GM12878 (cell line): ENCODE measurements around the gene BICC1.

ENCODE experiments used
- BACH1 ChIP-seq: fragments of 450-650 bp; IDR thresholded peaks from 2 replicates; pipeline ENCODE4 v1.6.1; 2017; ENCODE audit warnings: mild to moderate bottlenecking, borderline replicate concordance
- KAT2A ChIP-seq: conservative IDR thresholded peaks from 2 replicates; pipeline ENCODE4 v1.6.1; 2011; ENCODE audit warnings: low read depth, low read length; ENCODE audit not compliant: control insufficient read depth
- POLR2A ChIP-seq: IDR thresholded peaks from 2 replicates; pipeline ENCODE4 v1.6.1; 2011; ENCODE audit warnings: low read depth, mild to moderate bottlenecking, low read length
- POLR2AphosphoS5 ChIP-seq: IDR thresholded peaks from 2 replicates; pipeline ENCODE4 v1.6.1; 2011; ENCODE audit warnings: mild to moderate bottlenecking, low read length, inconsistent platforms
- SREBF2 ChIP-seq: IDR thresholded peaks from 2 replicates; pipeline ENCODE4 v1.6.1; 2012; ENCODE audit warnings: mild to moderate bottlenecking, low read length
- SRF ChIP-seq, 2 experiments: IDR thresholded peaks; 2 replicates each; pipeline ENCODE4 v1.6.1; 2011; ENCODE audit warnings: low read depth in 2 of 2, low read length in 2 of 2, mild to moderate bottlenecking in 1 of 2, moderate library complexity in 1 of 2
- TBL1XR1 ChIP-seq: IDR thresholded peaks from 2 replicates; pipeline ENCODE4 v1.6.1; 2012; ENCODE audit warnings: low read depth, low read length, improper control_type of control experiment
- TCF7 ChIP-seq: IDR thresholded peaks from 2 replicates; pipeline ENCODE4 v1.6.1; 2014; ENCODE audit warnings: antibody characterized with exemption, borderline replicate concordance
- YY1 ChIP-seq: IDR thresholded peaks from 2 replicates; pipeline ENCODE4 v1.6.1; 2011; ENCODE audit warnings: low read depth, mild to moderate bottlenecking, low read length
- TF ChIP-seq, protein P1 (sequence below), 3 experiments: IDR thresholded peaks in 2 of 3; conservative IDR thresholded peaks in 1 of 3; 2 replicates each; pipeline ENCODE4 v1.5.1; 2011; ENCODE audit warnings: low read depth in 3 of 3, low read length in 3 of 3, mild to moderate bottlenecking in 3 of 3, control low read depth in 2 of 3, moderate library complexity in 2 of 3, inconsistent platforms in 1 of 3, mixed read lengths in 1 of 3; ENCODE audit not compliant: control insufficient read depth in 2 of 3, insufficient read depth in 1 of 3; ENCODE audit errors: extremely low read depth in 1 of 3
- TF ChIP-seq, protein P2 (sequence below): fragments of 450-650 bp; IDR thresholded peaks from 2 replicates; pipeline ENCODE4 v1.6.1; 2017; ENCODE audit warnings: borderline replicate concordance
- TF ChIP-seq, protein P3 (sequence below): IDR thresholded peaks from 2 replicates; pipeline ENCODE4 v1.6.1; 2012; ENCODE audit warnings: mild to moderate bottlenecking, low read depth, low read length

GRCh38 chr10:58829839-58830238, 317.2 kb downstream of the BICC1 start:
- TF ChIP-seq, protein P1, sequence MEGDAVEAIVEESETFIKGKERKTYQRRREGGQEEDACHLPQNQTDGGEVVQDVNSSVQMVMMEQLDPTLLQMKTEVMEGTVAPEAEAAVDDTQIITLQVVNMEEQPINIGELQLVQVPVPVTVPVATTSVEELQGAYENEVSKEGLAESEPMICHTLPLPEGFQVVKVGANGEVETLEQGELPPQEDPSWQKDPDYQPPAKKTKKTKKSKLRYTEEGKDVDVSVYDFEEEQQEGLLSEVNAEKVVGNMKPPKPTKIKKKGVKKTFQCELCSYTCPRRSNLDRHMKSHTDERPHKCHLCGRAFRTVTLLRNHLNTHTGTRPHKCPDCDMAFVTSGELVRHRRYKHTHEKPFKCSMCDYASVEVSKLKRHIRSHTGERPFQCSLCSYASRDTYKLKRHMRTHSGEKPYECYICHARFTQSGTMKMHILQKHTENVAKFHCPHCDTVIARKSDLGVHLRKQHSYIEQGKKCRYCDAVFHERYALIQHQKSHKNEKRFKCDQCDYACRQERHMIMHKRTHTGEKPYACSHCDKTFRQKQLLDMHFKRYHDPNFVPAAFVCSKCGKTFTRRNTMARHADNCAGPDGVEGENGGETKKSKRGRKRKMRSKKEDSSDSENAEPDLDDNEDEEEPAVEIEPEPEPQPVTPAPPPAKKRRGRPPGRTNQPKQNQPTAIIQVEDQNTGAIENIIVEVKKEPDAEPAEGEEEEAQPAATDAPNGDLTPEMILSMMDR (IDR thresholded peaks at IDR 0.05 in 2 of 3, conservative IDR thresholded peaks at IDR 0.05 in 1 of 3; ENCODE audit: control insufficient read depth in 2 of 3, extremely low read depth in 1 of 3, insufficient read depth in 1 of 3, low read depth in 3 of 3, low read length in 3 of 3) = no peak
- TF ChIP-seq POLR2A (no peak), BACH1 (no peak), TCF7 (no peak), POLR2AphosphoS5 (no peak), TBL1XR1 (no peak), KAT2A (no peak), SREBF2 (no peak), SRF (IDR thresholded peaks at IDR 0.05; ENCODE audit: low read depth in 2 of 2, low read length in 2 of 2) (no peak), YY1 (no peak)
- TF ChIP-seq, protein P2, sequence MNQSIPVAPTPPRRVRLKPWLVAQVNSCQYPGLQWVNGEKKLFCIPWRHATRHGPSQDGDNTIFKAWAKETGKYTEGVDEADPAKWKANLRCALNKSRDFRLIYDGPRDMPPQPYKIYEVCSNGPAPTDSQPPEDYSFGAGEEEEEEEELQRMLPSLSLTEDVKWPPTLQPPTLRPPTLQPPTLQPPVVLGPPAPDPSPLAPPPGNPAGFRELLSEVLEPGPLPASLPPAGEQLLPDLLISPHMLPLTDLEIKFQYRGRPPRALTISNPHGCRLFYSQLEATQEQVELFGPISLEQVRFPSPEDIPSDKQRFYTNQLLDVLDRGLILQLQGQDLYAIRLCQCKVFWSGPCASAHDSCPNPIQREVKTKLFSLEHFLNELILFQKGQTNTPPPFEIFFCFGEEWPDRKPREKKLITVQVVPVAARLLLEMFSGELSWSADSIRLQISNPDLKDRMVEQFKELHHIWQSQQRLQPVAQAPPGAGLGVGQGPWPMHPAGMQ = no peak
- TF ChIP-seq, protein P3, sequence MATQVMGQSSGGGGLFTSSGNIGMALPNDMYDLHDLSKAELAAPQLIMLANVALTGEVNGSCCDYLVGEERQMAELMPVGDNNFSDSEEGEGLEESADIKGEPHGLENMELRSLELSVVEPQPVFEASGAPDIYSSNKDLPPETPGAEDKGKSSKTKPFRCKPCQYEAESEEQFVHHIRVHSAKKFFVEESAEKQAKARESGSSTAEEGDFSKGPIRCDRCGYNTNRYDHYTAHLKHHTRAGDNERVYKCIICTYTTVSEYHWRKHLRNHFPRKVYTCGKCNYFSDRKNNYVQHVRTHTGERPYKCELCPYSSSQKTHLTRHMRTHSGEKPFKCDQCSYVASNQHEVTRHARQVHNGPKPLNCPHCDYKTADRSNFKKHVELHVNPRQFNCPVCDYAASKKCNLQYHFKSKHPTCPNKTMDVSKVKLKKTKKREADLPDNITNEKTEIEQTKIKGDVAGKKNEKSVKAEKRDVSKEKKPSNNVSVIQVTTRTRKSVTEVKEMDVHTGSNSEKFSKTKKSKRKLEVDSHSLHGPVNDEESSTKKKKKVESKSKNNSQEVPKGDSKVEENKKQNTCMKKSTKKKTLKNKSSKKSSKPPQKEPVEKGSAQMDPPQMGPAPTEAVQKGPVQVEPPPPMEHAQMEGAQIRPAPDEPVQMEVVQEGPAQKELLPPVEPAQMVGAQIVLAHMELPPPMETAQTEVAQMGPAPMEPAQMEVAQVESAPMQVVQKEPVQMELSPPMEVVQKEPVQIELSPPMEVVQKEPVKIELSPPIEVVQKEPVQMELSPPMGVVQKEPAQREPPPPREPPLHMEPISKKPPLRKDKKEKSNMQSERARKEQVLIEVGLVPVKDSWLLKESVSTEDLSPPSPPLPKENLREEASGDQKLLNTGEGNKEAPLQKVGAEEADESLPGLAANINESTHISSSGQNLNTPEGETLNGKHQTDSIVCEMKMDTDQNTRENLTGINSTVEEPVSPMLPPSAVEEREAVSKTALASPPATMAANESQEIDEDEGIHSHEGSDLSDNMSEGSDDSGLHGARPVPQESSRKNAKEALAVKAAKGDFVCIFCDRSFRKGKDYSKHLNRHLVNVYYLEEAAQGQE = no peak
